GM23338 (cell line): ENCODE results near the gene NTM.

Source experiments
- EZH2 ChIP-seq: fragments of 200-600 bp; sonication (generic); IDR thresholded peaks from one replicate; pipeline ENCODE4 v1.8.0; 2017; ENCODE audit warnings: antibody characterized with exemption, mild to moderate bottlenecking, low read depth; ENCODE audit not compliant: unreplicated experiment
- EZH2phosphoT487 ChIP-seq: fragments of 200-600 bp; sonication (generic); IDR thresholded peaks from one replicate; pipeline ENCODE4 v1.8.1; 2018; ENCODE audit warnings: antibody characterized with exemption; ENCODE audit not compliant: unreplicated experiment
- POLR2AphosphoS5 ChIP-seq: IDR thresholded peaks from 2 replicates; pipeline ENCODE4 v1.6.1; 2016; ENCODE audit warnings: antibody characterized with exemption, low read depth
- ZNF114 ChIP-seq: fragments of 250-450 bp; sonication (Bioruptor Pico); IDR thresholded peaks from 2 replicates; pipeline ENCODE4 v1.5.0; 2020; ENCODE audit warnings: mild to moderate bottlenecking, moderate library complexity
- TF ChIP-seq, protein P1 (sequence below), 2 experiments: fragments of 200-600 bp in 1 of 2; sonication (generic) in 1 of 2; conservative IDR thresholded peaks; 2 replicates each; pipeline versions ENCODE4 v1.5.1 to v1.6.1; 2016 to 2017; ENCODE audit warnings: antibody characterized with exemption in 2 of 2, low read depth in 2 of 2, mild to moderate bottlenecking in 2 of 2, moderate library complexity in 1 of 2

GRCh38 chr11:132020001-132020400 lies 649.6 kb downstream of the NTM start:
- TF ChIP-seq EZH2: no peak
- no peak for TF ChIP-seq POLR2AphosphoS5
- TF ChIP-seq, protein P1, sequence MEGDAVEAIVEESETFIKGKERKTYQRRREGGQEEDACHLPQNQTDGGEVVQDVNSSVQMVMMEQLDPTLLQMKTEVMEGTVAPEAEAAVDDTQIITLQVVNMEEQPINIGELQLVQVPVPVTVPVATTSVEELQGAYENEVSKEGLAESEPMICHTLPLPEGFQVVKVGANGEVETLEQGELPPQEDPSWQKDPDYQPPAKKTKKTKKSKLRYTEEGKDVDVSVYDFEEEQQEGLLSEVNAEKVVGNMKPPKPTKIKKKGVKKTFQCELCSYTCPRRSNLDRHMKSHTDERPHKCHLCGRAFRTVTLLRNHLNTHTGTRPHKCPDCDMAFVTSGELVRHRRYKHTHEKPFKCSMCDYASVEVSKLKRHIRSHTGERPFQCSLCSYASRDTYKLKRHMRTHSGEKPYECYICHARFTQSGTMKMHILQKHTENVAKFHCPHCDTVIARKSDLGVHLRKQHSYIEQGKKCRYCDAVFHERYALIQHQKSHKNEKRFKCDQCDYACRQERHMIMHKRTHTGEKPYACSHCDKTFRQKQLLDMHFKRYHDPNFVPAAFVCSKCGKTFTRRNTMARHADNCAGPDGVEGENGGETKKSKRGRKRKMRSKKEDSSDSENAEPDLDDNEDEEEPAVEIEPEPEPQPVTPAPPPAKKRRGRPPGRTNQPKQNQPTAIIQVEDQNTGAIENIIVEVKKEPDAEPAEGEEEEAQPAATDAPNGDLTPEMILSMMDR (conservative IDR thresholded peaks at IDR 0.05; ENCODE audit: low read depth in 2 of 2): no peak
- TF ChIP-seq EZH2phosphoT487: no peak
- TF ChIP-seq ZNF114 (CRISPR knock-in tag): no peak
